ENCODE measurements around the gene KDM4B. TPM values are rescaled to one million over a fixed set of nuclear protein-coding genes. Genes with fewer than 3 reads are reported as not detected.
A peak's percentile ranks its signal among the peaks of the same experiment; 100 is the strongest.

KDM4B gene
- total and polyA plus RNA-seq, 9 of the 15 experiments (the other 6 are each of a cell fraction or from before 2014, with no cell fraction given) = 0.21 to 29.9 (median 7.3) TPM

DNA sequence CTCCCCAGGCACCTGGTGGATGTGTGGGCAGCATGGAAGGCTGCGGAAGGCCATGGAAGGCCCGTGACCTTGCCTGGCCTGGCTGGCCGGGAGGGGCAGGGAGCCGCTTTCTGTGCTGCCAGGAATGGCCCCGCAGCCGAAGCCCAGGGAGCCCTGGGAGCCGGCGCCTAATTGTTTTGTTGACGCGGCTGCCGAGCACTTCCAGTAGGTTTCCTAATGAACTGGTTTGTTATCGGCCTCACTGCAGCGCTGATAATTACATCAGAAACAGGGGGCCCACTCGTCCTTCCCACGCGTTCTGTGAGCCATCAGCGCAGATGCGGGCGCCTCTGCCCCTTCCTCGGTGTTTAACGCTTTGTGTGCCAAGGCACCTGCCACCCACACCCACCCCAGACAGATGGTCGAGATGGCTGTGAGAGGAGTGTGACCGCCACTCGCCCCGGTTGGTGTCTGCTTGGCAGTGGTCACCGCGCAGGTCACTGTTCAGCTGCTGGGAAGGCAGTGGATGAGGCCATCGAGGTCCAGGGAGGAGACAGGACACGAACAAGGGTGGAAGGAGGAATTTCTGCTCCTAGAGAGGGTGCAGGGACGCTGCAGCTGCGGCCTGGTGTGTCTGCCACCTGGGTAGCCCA lies 124.5 kb downstream of the KDM4B start (continued):
- TF ChIP-seq SMAD4 (CRISPR knock-in tag; conservative IDR thresholded peaks at IDR 0.05) = peak; percentile 81
- peak; percentile 57; the same call in 1 of the 2 replicates for TF ChIP-seq CTBP1 (IDR thresholded peaks at IDR 0.05; ENCODE audit: borderline replicate concordance)
- peak; percentile 77 for TF ChIP-seq TCF3 (CRISPR knock-in tag; IDR thresholded peaks at IDR 0.05)
- TF ChIP-seq SOX6 (IDR thresholded peaks at IDR 0.05) = peak; percentile 34; the same call in 1 of the 2 replicates
- TF ChIP-seq CBFA2T3 (IDR thresholded peaks at IDR 0.05) = peak; percentile 75
- TF ChIP-seq, protein P1, sequence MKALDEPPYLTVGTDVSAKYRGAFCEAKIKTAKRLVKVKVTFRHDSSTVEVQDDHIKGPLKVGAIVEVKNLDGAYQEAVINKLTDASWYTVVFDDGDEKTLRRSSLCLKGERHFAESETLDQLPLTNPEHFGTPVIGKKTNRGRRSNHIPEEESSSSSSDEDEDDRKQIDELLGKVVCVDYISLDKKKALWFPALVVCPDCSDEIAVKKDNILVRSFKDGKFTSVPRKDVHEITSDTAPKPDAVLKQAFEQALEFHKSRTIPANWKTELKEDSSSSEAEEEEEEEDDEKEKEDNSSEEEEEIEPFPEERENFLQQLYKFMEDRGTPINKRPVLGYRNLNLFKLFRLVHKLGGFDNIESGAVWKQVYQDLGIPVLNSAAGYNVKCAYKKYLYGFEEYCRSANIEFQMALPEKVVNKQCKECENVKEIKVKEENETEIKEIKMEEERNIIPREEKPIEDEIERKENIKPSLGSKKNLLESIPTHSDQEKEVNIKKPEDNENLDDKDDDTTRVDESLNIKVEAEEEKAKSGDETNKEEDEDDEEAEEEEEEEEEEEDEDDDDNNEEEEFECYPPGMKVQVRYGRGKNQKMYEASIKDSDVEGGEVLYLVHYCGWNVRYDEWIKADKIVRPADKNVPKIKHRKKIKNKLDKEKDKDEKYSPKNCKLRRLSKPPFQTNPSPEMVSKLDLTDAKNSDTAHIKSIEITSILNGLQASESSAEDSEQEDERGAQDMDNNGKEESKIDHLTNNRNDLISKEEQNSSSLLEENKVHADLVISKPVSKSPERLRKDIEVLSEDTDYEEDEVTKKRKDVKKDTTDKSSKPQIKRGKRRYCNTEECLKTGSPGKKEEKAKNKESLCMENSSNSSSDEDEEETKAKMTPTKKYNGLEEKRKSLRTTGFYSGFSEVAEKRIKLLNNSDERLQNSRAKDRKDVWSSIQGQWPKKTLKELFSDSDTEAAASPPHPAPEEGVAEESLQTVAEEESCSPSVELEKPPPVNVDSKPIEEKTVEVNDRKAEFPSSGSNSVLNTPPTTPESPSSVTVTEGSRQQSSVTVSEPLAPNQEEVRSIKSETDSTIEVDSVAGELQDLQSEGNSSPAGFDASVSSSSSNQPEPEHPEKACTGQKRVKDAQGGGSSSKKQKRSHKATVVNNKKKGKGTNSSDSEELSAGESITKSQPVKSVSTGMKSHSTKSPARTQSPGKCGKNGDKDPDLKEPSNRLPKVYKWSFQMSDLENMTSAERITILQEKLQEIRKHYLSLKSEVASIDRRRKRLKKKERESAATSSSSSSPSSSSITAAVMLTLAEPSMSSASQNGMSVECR (CRISPR knock-in tag; IDR thresholded peaks at IDR 0.05) = peak; percentile 36; the same call in 1 of the 2 replicates
- TF ChIP-seq TARDBP (IDR thresholded peaks at IDR 0.05) = no peak
- TF ChIP-seq, protein P2, sequence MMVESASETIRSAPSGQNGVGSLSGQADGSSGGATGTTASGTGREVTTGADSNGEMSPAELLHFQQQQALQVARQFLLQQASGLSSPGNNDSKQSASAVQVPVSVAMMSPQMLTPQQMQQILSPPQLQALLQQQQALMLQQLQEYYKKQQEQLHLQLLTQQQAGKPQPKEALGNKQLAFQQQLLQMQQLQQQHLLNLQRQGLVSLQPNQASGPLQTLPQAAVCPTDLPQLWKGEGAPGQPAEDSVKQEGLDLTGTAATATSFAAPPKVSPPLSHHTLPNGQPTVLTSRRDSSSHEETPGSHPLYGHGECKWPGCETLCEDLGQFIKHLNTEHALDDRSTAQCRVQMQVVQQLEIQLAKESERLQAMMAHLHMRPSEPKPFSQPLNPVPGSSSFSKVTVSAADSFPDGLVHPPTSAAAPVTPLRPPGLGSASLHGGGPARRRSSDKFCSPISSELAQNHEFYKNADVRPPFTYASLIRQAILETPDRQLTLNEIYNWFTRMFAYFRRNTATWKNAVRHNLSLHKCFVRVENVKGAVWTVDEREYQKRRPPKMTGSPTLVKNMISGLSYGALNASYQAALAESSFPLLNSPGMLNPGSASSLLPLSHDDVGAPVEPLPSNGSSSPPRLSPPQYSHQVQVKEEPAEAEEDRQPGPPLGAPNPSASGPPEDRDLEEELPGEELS (CRISPR knock-in tag; IDR thresholded peaks at IDR 0.05; ENCODE audit: borderline replicate concordance) = peak; percentile 40; the same call in 1 of the 2 replicates
- TF ChIP-seq MBD2 (IDR thresholded peaks at IDR 0.05; ENCODE audit: borderline replicate concordance, low read depth) = 0 out of 2 replicates have a peak, but pooled peaks have one; percentile 13
- TF ChIP-seq, protein P3, sequence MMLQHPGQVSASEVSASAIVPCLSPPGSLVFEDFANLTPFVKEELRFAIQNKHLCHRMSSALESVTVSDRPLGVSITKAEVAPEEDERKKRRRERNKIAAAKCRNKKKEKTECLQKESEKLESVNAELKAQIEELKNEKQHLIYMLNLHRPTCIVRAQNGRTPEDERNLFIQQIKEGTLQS (IDR thresholded peaks at IDR 0.05) = peak; percentile 26; the same call in 1 of the 2 replicates
- TF ChIP-seq, protein P3 (CRISPR knock-in tag; conservative IDR thresholded peaks at IDR 0.05) = no peak
- no peak for TF ChIP-seq FOXK1 (CRISPR knock-in tag; IDR thresholded peaks at IDR 0.05; ENCODE audit: borderline replicate concordance)
- TF ChIP-seq ATF7 (IDR thresholded peaks at IDR 0.05) = peak; percentile 50; the same call in 1 of the 2 replicates
- TF ChIP-seq L3MBTL2 (IDR thresholded peaks at IDR 0.05) = peak; percentile 73
- no peak for TF ChIP-seq ETV6 (IDR thresholded peaks at IDR 0.05; ENCODE audit: borderline replicate concordance in 1 of 2, low read depth in 2 of 2, low read length in 1 of 2)
- TF ChIP-seq ETV6 (CRISPR knock-in tag; IDR thresholded peaks at IDR 0.05; ENCODE audit: borderline replicate concordance) = no peak
- TF ChIP-seq CREM (IDR thresholded peaks at IDR 0.05; ENCODE audit: low read depth) = peak; percentile 79
- no peak for TF ChIP-seq MAZ (CRISPR knock-in tag; conservative IDR thresholded peaks at IDR 0.05 in 1 of 2, IDR thresholded peaks at IDR 0.05 in 1 of 2)
- peak; percentile 42; the same call in 1 of the 2 replicates for TF ChIP-seq GATAD2B (IDR thresholded peaks at IDR 0.05; ENCODE audit: borderline replicate concordance)
- TF ChIP-seq TEAD1 (CRISPR knock-in tag; IDR thresholded peaks at IDR 0.05) = 0 out of 4 replicates have a peak, but pooled peaks of 1 of the 2 experiments have one; percentile 5
- TF ChIP-seq CXXC5 (CRISPR knock-in tag; IDR thresholded peaks at IDR 0.05) = peak; percentile 79
- peak; percentile 59 for TF ChIP-seq EP400 (IDR thresholded peaks at IDR 0.05)
- peak; percentile 63 for TF ChIP-seq GABPB1 (CRISPR knock-in tag; IDR thresholded peaks at IDR 0.05)
